HEK293T (cell line): ENCODE results near the gene TTC7B.

Experiments used
- CTCF ChIA-PET: fragments of 350-600 bp; formaldehyde crosslinking; extraction: SDS; loops from one replicate; lab custom pipeline; 2021; ENCODE audit warnings: antibody characterized with exemption, inconsistent platforms; lab: Yijun Ruan, JAX
- POLR2A ChIA-PET: fragments of 350-600 bp; formaldehyde crosslinking; extraction: SDS; loops from one replicate; lab custom pipeline; 2020; ENCODE audit warnings: antibody characterized with exemption, inconsistent platforms; lab: Yijun Ruan, JAX
- DNase-seq: peaks from one replicate; pipeline ENCODE4 v3.0.0; 2012; ENCODE audit warnings: mixed read lengths; ENCODE audit errors: extremely low spot score
- ARNT ChIP-seq: fragments of 450-650 bp; IDR thresholded peaks from 2 replicates; pipeline ENCODE4 v1.6.1; 2017; ENCODE audit warnings: mild to moderate bottlenecking
- BHLHE40 ChIP-seq: fragments of 450-650 bp; IDR thresholded peaks from 2 replicates; pipeline ENCODE4 v1.6.1; 2016; ENCODE audit warnings: mild to moderate bottlenecking, moderate library complexity, borderline replicate concordance
- CTBP1 ChIP-seq: fragments of 450-650 bp; IDR thresholded peaks from 2 replicates; pipeline ENCODE4 v1.6.1; 2016; ENCODE audit warnings: borderline replicate concordance
- ELF4 ChIP-seq: fragments of 450-650 bp; IDR thresholded peaks from 2 replicates; pipeline ENCODE4 v1.6.1; 2017; ENCODE audit warnings: antibody characterized with exemption
- FOXA1 ChIP-seq: fragments of 450-650 bp; IDR thresholded peaks from 2 replicates; pipeline ENCODE4 v1.6.1; 2016; ENCODE audit warnings: mild to moderate bottlenecking
- FOXK2 ChIP-seq: fragments of 450-650 bp; IDR thresholded peaks from 2 replicates; pipeline ENCODE4 v1.6.1; 2016; ENCODE audit warnings: mild to moderate bottlenecking
- FOXM1 ChIP-seq: fragments of 450-650 bp; IDR thresholded peaks from 2 replicates; pipeline ENCODE4 v1.6.1; 2017; ENCODE audit warnings: mild to moderate bottlenecking, borderline replicate concordance
- HDGF ChIP-seq: fragments of 450-650 bp; IDR thresholded peaks from 2 replicates; pipeline ENCODE4 v1.6.1; 2017; ENCODE audit warnings: antibody characterized with exemption, borderline replicate concordance
- L3MBTL2 ChIP-seq: fragments of 450-650 bp; conservative IDR thresholded peaks from 2 replicates; pipeline ENCODE4 v1.6.1; 2016; ENCODE audit warnings: mild to moderate bottlenecking
- LEF1 ChIP-seq: fragments of 450-650 bp; IDR thresholded peaks from 2 replicates; pipeline ENCODE4 v1.6.1; 2017; ENCODE audit warnings: mild to moderate bottlenecking, borderline replicate concordance
- NFRKB ChIP-seq: fragments of 450-650 bp; IDR thresholded peaks from 2 replicates; pipeline ENCODE4 v1.6.1; 2016; ENCODE audit warnings: mild to moderate bottlenecking, moderate library complexity
- PKNOX1 ChIP-seq: fragments of 450-650 bp; IDR thresholded peaks from 2 replicates; pipeline ENCODE4 v1.6.1; 2016
- SP1 ChIP-seq: fragments of 450-650 bp; IDR thresholded peaks from 2 replicates; pipeline ENCODE4 v1.6.1; 2017
- SUZ12 ChIP-seq: fragments of 450-650 bp; IDR thresholded peaks from 2 replicates; pipeline ENCODE4 v1.6.1; 2016; ENCODE audit warnings: mild to moderate bottlenecking
- TARDBP ChIP-seq: fragments of 450-650 bp; IDR thresholded peaks from 2 replicates; pipeline ENCODE4 v1.6.1; 2016
- ZNF384 ChIP-seq: fragments of 450-650 bp; IDR thresholded peaks from 2 replicates; pipeline ENCODE4 v1.6.1; 2016

Gene TTC7B

GRCh38 chr14:90755661-90756304 lies 60.4 kb downstream of the TTC7B start:
- CTCF ChIA-PET = no interaction called here
- POLR2A ChIA-PET = no interaction called here
- DNase-seq = no peak
- no peak for TF ChIP-seq HDGF
- TF ChIP-seq PKNOX1 = no peak
- TF ChIP-seq ZNF384 = no peak
- no peak for TF ChIP-seq SUZ12
- no peak for TF ChIP-seq FOXA1
- no peak for TF ChIP-seq BHLHE40
- no peak for TF ChIP-seq LEF1
- no peak for TF ChIP-seq SP1
- no peak for TF ChIP-seq L3MBTL2

GRCh38 chr14:90753456-90754005 lies 62.7 kb downstream of the TTC7B start:
- ChIA-PET CTCF (interaction anchor here (1.3 kb wide), 1 partner anchor 452 kb away, joined by 3 read pairs; no protein-coding TSS in a partner anchor), POLR2A (no interaction called here)
- no peak for TF ChIP-seq TARDBP
- TF ChIP-seq PKNOX1 = no peak
- no peak for TF ChIP-seq ARNT
- no peak for TF ChIP-seq L3MBTL2
- no peak for TF ChIP-seq FOXA1
- no peak for TF ChIP-seq HDGF
- TF ChIP-seq FOXM1 = no peak
- TF ChIP-seq LEF1 = no peak
- no peak for TF ChIP-seq SP1
- TF ChIP-seq ZNF384 = no peak
- no peak for DNase-seq

- ChIA-PET POLR2A (no interaction called here), CTCF (no interaction called here)
- TF ChIP-seq ARNT (no peak), PKNOX1 (peak; percentile 3; the same call in 1 of the 2 replicates), TARDBP (no peak), BHLHE40 (no peak)
- DNase-seq = no peak
These were observed 65.5 kb downstream of the TTC7B start for GRCh38 chr14:90750701-90751100.

GRCh38 chr14:90750191-90750590 lies 66.0 kb downstream of the TTC7B start:
- no peak for TF ChIP-seq HDGF
- no peak for TF ChIP-seq ZNF384
- TF ChIP-seq ELF4 = no peak
- CTCF ChIA-PET = no interaction called here
- POLR2A ChIA-PET = no interaction called here
- DNase-seq = no peak

- ChIA-PET CTCF (no interaction called here), POLR2A (no interaction called here)
- no peak for TF ChIP-seq ZNF384
- no peak for TF ChIP-seq FOXA1
- no peak for TF ChIP-seq TARDBP
- TF ChIP-seq CTBP1 = no peak
- TF ChIP-seq PKNOX1 = no peak
- TF ChIP-seq LEF1 = no peak
- TF ChIP-seq FOXM1 = no peak
- TF ChIP-seq FOXK2 = no peak
- TF ChIP-seq HDGF = no peak
- TF ChIP-seq SP1 = no peak
- no peak for TF ChIP-seq NFRKB
- no peak for TF ChIP-seq ELF4
- no peak for DNase-seq
These were observed 68.3 kb downstream of the TTC7B start for GRCh38 chr14:90747909-90748308.

- TF ChIP-seq ARNT (no peak), ZNF384 (no peak), BHLHE40 (no peak), FOXK2 (no peak), CTBP1 (no peak), ELF4 (no peak), FOXM1 (no peak), NFRKB (no peak), L3MBTL2 (no peak), LEF1 (no peak), FOXA1 (no peak), SP1 (no peak), PKNOX1 (no peak), SUZ12 (no peak), HDGF (no peak), TARDBP (no peak)
- ChIA-PET CTCF (interaction anchor here (0.5 to 0.6 kb wide), 2 partner anchors 306 to 429 kb away, joined by 3 to 7 read pairs; no protein-coding TSS in a partner anchor), POLR2A (interaction anchor here (0.6 kb wide), 1 partner anchor 17 kb away, joined by 3 read pairs; no protein-coding TSS in a partner anchor)
- DNase-seq = no peak
These were observed 72.4 kb downstream of the TTC7B start for GRCh38 chr14:90743826-90744225.
